CD14-positive monocyte (primary cell): ENCODE data around the gene ACOD1. TPM values are rescaled to one million over a fixed set of nuclear protein-coding genes. Genes with fewer than 3 reads are reported as not detected.

ENCODE experiments used
- DNase-seq, 3 donors: peaks; one replicate each; pipeline ENCODE4 v3.0.0-alpha.2; 2011 to 2022
- H2AFZ ChIP-seq: 2 replicates; pipeline ENCODE4 v1.6.0; 2012; ENCODE audit warnings: mild to moderate bottlenecking, low read depth, low read length, inconsistent platforms; ENCODE audit not compliant: insufficient read depth, poor library complexity, severe bottlenecking
- H3K27ac ChIP-seq, 2 donors: 1 replicate in 1 of 2; 2 replicates in 1 of 2; pipeline ENCODE4 v1.5.1; 2012 to 2013; ENCODE audit warnings: low read length in 2 of 2, control low read depth in 1 of 2, inconsistent platforms in 1 of 2, low read depth in 1 of 2, mild to moderate bottlenecking in 1 of 2
- H3K27me3 ChIP-seq, 2 donors: one replicate each; pipeline versions ENCODE4 v1.6.0 to v1.6.1; 2011 to 2013; ENCODE audit warnings: low read length in 2 of 2; ENCODE audit not compliant: control insufficient read depth in 2 of 2, insufficient read depth in 2 of 2
- H3K36me3 ChIP-seq, 2 donors: replicated peaks in 1 of 2; 1 replicate in 1 of 2; 2 replicates in 1 of 2; pipeline versions ENCODE4 v1.5.1 to v1.6.1; 2012 to 2013; ENCODE audit warnings: low read length in 2 of 2, control low read depth in 1 of 2, inconsistent platforms in 1 of 2, mild to moderate bottlenecking in 1 of 2; ENCODE audit not compliant: insufficient read depth in 2 of 2, control insufficient read depth in 1 of 2
- H3K4me1 ChIP-seq, 2 donors: 1 replicate in 1 of 2; 2 replicates in 1 of 2; pipeline versions ENCODE4 v1.5.1 to v1.6.1; 2012 to 2013; ENCODE audit warnings: low read length in 2 of 2, control low read depth in 1 of 2, inconsistent platforms in 1 of 2, mild to moderate bottlenecking in 1 of 2, moderate library complexity in 1 of 2; ENCODE audit not compliant: insufficient read depth in 2 of 2, control insufficient read depth in 1 of 2
- H3K4me2 ChIP-seq: replicated peaks from 2 replicates; pipeline ENCODE3; 2012; ENCODE audit warnings: low read length, moderate library complexity, mild to moderate bottlenecking; ENCODE audit not compliant: poor library complexity, severe bottlenecking; ENCODE audit errors: extremely low read depth
- H3K4me3 ChIP-seq, 3 experiments: fragments of 200-600 bp in 1 of 3; sonication (generic) in 1 of 3; replicated peaks in 1 of 3; 1 replicate in 2 of 3; 2 replicates in 1 of 3; pipeline ENCODE4 v1.5.1; 2011 to 2013; ENCODE audit warnings: low read length in 3 of 3, mild to moderate bottlenecking in 3 of 3, control low read depth in 2 of 3, low read depth in 2 of 3, inconsistent platforms in 1 of 3, moderate library complexity in 1 of 3
- H3K79me2 ChIP-seq: 2 replicates; pipeline ENCODE4 v1.6.0; 2012; ENCODE audit warnings: mild to moderate bottlenecking, control low read depth, inconsistent platforms, low read length, moderate library complexity; ENCODE audit not compliant: insufficient read depth
- H3K9ac ChIP-seq: 2 replicates; pipeline ENCODE4 v1.6.0; 2017; ENCODE audit warnings: low read length, mild to moderate bottlenecking; ENCODE audit not compliant: insufficient read depth, poor library complexity, severe bottlenecking
- H3K9me3 ChIP-seq, 2 donors: replicated peaks in 1 of 2; 1 replicate in 1 of 2; 2 replicates in 1 of 2; pipeline versions ENCODE4 v1.5.1 to v1.6.1; 2012 to 2013; ENCODE audit warnings: low read length in 2 of 2, control low read depth in 1 of 2; ENCODE audit not compliant: control insufficient read depth in 1 of 2, insufficient read depth in 1 of 2
- H4K20me1 ChIP-seq: 2 replicates; pipeline ENCODE4 v1.6.0; 2012; ENCODE audit warnings: mild to moderate bottlenecking, low read length, control low read depth, moderate library complexity; ENCODE audit not compliant: insufficient read depth
- H3K27ac Mint-ChIP-seq, 7 donors: one replicate each; pipeline ENCODE4 v1.8.0; 2020; ENCODE audit warnings: mild to moderate bottlenecking in 7 of 7, mixed read lengths in 7 of 7, moderate library complexity in 6 of 7, inconsistent platforms in 2 of 7
- H3K27me3 Mint-ChIP-seq, 3 donors: one replicate each; pipeline ENCODE4 v1.8.0; 2021 to 2022; ENCODE audit warnings: low read depth in 3 of 3, mild to moderate bottlenecking in 3 of 3, mixed read lengths in 3 of 3, moderate library complexity in 3 of 3, inconsistent platforms in 1 of 3
- H3K36me3 Mint-ChIP-seq, 2 donors: one replicate each; pipeline ENCODE4 v1.8.0; 2020; ENCODE audit warnings: mixed read lengths in 2 of 2, inconsistent platforms in 1 of 2, mild to moderate bottlenecking in 1 of 2
- H3K4me1 Mint-ChIP-seq: one replicate; pipeline ENCODE4 v1.8.0; 2020; ENCODE audit warnings: mild to moderate bottlenecking, mixed read lengths
- H3K4me3 Mint-ChIP-seq, 2 donors: one replicate each; pipeline ENCODE4 v1.8.0; 2020; ENCODE audit warnings: mild to moderate bottlenecking in 2 of 2, mixed read lengths in 2 of 2, moderate library complexity in 1 of 2
- H3K9me3 Mint-ChIP-seq, 7 donors: one replicate each; pipeline ENCODE4 v1.8.0; 2020 to 2022; ENCODE audit warnings: mixed read lengths in 7 of 7, mild to moderate bottlenecking in 6 of 7, moderate library complexity in 6 of 7, inconsistent platforms in 2 of 7
- WGBS: methylation state at CpG from one replicate; pipeline ENCODE4 v1.1.5; 2013; ENCODE audit warnings: missing lambda C conversion rate; ENCODE audit not compliant: insufficient coverage; 5-methylcytosine and 5-hydroxymethylcytosine counted together
- intact Hi-C, 2 donors: fragments of 100-400 bp; cut with micrococcal nuclease; formaldehyde crosslinking; loops; one replicate each; pipeline versions ENCODE4 v1.15.0 to v1.15.1; 2023
- polyA plus RNA-seq, 3 donors: library from polyadenylated mRNA; depleted of rRNA in 1 of 3; unstranded in 2 of 3; stranded (reverse) in 1 of 3; fragments of 300-500 nt in 2 of 3; fragments of >200 nt in 1 of 3; fragmentation: Illumina TruSeq in 2 of 3; gene quantifications; 1 replicate in 2 of 3; 2 replicates in 1 of 3; pipeline ENCODE4 v1.2.3, GENCODE V29; 2012 to 2021
- TF ChIP-seq, protein P1 (sequence below): fragments of 200-600 bp; IDR thresholded peaks from one replicate; pipeline ENCODE4 v1.8.0; 2022; ENCODE audit warnings: antibody characterized with exemption, mild to moderate bottlenecking

The ACOD1 gene
- polyA plus RNA-seq, 3 donors, result 0.29 TPM; not detected in 2

DNA sequence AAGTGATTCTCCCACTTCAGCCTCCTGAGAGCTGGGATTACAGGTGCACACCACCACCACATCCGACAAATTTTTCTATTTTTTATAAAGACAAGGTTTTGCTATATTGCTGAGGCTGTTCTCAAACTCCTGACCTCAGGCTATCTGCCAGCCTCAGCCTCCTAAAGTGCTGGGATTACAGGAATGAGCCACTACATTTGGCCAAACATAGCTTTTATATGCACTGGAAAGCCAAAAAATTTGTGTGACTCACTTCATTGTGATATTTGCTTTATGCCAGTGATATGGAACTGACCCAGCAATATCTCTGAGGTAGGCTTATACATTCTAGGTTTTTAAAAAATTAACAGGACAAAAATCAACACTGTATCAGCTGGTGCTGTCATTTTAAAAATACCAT is 26.8 kb upstream of the ACOD1 start:
- DNase-seq, result no peak
- H2AFZ ChIP-seq, result no peak overlapping the region
- no peak overlapping the region for H3K4me3 ChIP-seq
- WGBS, result no CpG with 5 or more reads among the region's 1 CpG
- no peaks in the 10 kb centered on the region for H3K79me2 ChIP-seq
- no peak overlapping the region for H3K27ac ChIP-seq
- Mint-ChIP-seq H3K4me3 (no peak overlapping the region), H3K4me1 (peaks cover 4% of the 10 kb centered on the region), H3K27ac (no peak overlapping the region), H3K36me3 (no peaks in the 10 kb centered on the region), H3K27me3 (no peaks in the 10 kb centered on the region), H3K9me3 (peaks cover 0 to 11% (median 2%) of the 10 kb centered on the region in 7 donors)
- no peaks in the 10 kb centered on the region for H3K9me3 ChIP-seq
- H3K4me1 ChIP-seq, result no peaks in the 10 kb centered on the region
- H3K4me2 ChIP-seq, result no peak overlapping the region
- no peaks in the 10 kb centered on the region for H3K27me3 ChIP-seq
- H4K20me1 ChIP-seq, result no peaks in the 10 kb centered on the region
- H3K9ac ChIP-seq, result no peak overlapping the region
- intact Hi-C loops, result loop anchor here in 1 of 2 donors (5.0 kb wide), 1 partner anchor 36 kb away; no protein-coding TSS in a partner anchor
- no peaks in the 10 kb centered on the region for H3K36me3 ChIP-seq
- TF ChIP-seq, protein P1, sequence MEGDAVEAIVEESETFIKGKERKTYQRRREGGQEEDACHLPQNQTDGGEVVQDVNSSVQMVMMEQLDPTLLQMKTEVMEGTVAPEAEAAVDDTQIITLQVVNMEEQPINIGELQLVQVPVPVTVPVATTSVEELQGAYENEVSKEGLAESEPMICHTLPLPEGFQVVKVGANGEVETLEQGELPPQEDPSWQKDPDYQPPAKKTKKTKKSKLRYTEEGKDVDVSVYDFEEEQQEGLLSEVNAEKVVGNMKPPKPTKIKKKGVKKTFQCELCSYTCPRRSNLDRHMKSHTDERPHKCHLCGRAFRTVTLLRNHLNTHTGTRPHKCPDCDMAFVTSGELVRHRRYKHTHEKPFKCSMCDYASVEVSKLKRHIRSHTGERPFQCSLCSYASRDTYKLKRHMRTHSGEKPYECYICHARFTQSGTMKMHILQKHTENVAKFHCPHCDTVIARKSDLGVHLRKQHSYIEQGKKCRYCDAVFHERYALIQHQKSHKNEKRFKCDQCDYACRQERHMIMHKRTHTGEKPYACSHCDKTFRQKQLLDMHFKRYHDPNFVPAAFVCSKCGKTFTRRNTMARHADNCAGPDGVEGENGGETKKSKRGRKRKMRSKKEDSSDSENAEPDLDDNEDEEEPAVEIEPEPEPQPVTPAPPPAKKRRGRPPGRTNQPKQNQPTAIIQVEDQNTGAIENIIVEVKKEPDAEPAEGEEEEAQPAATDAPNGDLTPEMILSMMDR, result no peak

DNA sequence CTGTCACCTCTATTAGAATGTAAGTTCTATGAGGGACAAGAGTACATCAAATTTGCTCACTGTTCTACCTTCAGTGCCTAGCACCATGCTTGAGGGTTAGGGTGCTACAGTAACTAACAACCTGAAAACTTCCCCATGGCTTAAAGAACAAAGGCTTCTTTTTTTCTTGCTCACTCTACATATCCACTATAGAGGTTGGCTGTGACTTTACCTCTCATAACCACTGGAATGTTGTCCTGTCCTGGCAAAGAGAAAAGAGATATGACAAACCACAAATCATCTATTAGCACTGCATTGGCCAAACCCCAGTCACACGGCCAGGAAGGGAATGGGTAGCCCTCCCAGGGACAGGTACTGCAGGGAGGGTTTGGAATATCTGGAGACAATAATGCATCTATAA is 23.2 kb upstream of the ACOD1 start:
- no peak overlapping the region for H2AFZ ChIP-seq

More for the DNA sequence above, 23.2 kb upstream of the ACOD1 start:
- Mint-ChIP-seq H3K36me3 (no peaks in the 10 kb centered on the region), H3K27ac (no peak overlapping the region), H3K9me3 (peaks cover 0 to 9% (median 2%) of the 10 kb centered on the region in 7 donors), H3K27me3 (peaks cover 0 to 2% (median 0%) of the 10 kb centered on the region in 3 donors), H3K4me3 (no peak overlapping the region), H3K4me1 (peaks cover 6% of the 10 kb centered on the region)
- no peak for DNase-seq
- no peak overlapping the region for H3K9ac ChIP-seq
- no peaks in the 10 kb centered on the region for H3K27me3 ChIP-seq
- no peak overlapping the region for H3K4me2 ChIP-seq
- H3K9me3 ChIP-seq, result no peaks in the 10 kb centered on the region
- no CpG with 5 or more reads among the region's 1 CpG for WGBS
- H4K20me1 ChIP-seq, result no peaks in the 10 kb centered on the region
- H3K4me3 ChIP-seq, result no peak overlapping the region
- intact Hi-C loops, result no loop called here
- H3K79me2 ChIP-seq, result no peaks in the 10 kb centered on the region
- TF ChIP-seq, protein P1, result no peak
- H3K4me1 ChIP-seq, result no peaks in the 10 kb centered on the region
- no peaks in the 10 kb centered on the region for H3K36me3 ChIP-seq
- H3K27ac ChIP-seq, result no peak overlapping the region
